Transverse colon (tissue), 4 donors: ENCODE results near the gene EFEMP1.

ENCODE experiments used
- POLR2A ChIP-seq: fragments of 450-650 bp; IDR thresholded peaks from one replicate; pipeline ENCODE4 v1.6.1; 2016; ENCODE audit warnings: antibody characterized with exemption, mild to moderate bottlenecking, moderate library complexity
- POLR2AphosphoS5 ChIP-seq, 3 donors: sonication (generic); formaldehyde crosslinking; IDR thresholded peaks; one replicate each; pipeline ENCODE4 v1.6.1; 2016; ENCODE audit warnings: antibody characterized with exemption in 3 of 3
- TF ChIP-seq, protein P1 (sequence below), 5 experiments: fragments of 200-600 bp in 3 of 5; fragments of 450-650 bp in 2 of 5; sonication (generic) in 3 of 5; IDR thresholded peaks; 1 replicate in 2 of 5; 2 replicates in 3 of 5; pipeline ENCODE4 v1.5.1; 2016 to 2017; ENCODE audit warnings: antibody characterized with exemption in 5 of 5, inconsistent platforms in 3 of 5, mild to moderate bottlenecking in 2 of 5, moderate library complexity in 1 of 5

- TF ChIP-seq POLR2A (no peak), POLR2AphosphoS5 (IDR thresholded peaks at IDR 0.05) (no peak)
- TF ChIP-seq, protein P1, sequence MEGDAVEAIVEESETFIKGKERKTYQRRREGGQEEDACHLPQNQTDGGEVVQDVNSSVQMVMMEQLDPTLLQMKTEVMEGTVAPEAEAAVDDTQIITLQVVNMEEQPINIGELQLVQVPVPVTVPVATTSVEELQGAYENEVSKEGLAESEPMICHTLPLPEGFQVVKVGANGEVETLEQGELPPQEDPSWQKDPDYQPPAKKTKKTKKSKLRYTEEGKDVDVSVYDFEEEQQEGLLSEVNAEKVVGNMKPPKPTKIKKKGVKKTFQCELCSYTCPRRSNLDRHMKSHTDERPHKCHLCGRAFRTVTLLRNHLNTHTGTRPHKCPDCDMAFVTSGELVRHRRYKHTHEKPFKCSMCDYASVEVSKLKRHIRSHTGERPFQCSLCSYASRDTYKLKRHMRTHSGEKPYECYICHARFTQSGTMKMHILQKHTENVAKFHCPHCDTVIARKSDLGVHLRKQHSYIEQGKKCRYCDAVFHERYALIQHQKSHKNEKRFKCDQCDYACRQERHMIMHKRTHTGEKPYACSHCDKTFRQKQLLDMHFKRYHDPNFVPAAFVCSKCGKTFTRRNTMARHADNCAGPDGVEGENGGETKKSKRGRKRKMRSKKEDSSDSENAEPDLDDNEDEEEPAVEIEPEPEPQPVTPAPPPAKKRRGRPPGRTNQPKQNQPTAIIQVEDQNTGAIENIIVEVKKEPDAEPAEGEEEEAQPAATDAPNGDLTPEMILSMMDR (IDR thresholded peaks at IDR 0.05): no peak
Observed at GRCh38 chr2:55894720-55895119, 28.9 kb downstream of the EFEMP1 start.
